Upper lobe of left lung (tissue), 6 donors: Measurements from ENCODE around the gene YKT6. TPM values are rescaled to one million over a fixed set of nuclear protein-coding genes. Genes with fewer than 3 reads are reported as not detected.

Experiments used
- ATAC-seq, 2 donors: fragments of 200-7000 bp; cut with Tn5 transposase; one replicate each; pipeline ENCODE4 v1.9.1; 2022; ENCODE audit warnings: mild to moderate bottlenecking in 2 of 2, moderate library complexity in 2 of 2; ENCODE audit not compliant: low FRiP score in 2 of 2
- DNase-seq, 2 donors: peaks; one replicate each; pipeline ENCODE4 v3.0.0-alpha.2; 2019 to 2020
- H3K27ac ChIP-seq, 4 donors: fragments of 200-600 bp; sonication (generic); one replicate each; pipeline ENCODE4 v1.5.1; 2016 to 2019
- H3K27me3 ChIP-seq, 4 donors: fragments of 200-600 bp; sonication (generic); one replicate each; pipeline ENCODE4 v1.5.1; 2017 to 2019
- H3K36me3 ChIP-seq, 4 donors: fragments of 200-600 bp; sonication (generic); one replicate each; pipeline ENCODE4 v1.5.1; 2016 to 2019
- H3K4me1 ChIP-seq, 4 donors: fragments of 200-600 bp; sonication (generic); one replicate each; pipeline ENCODE4 v1.5.1; 2018 to 2019
- H3K4me3 ChIP-seq, 4 donors: fragments of 200-600 bp; sonication (generic); one replicate each; pipeline ENCODE4 v1.5.1; 2017 to 2019; ENCODE audit warnings: mild to moderate bottlenecking in 2 of 4, moderate library complexity in 1 of 4
- H3K9me3 ChIP-seq, 4 donors: fragments of 200-600 bp; sonication (generic); one replicate each; pipeline ENCODE4 v1.5.1; 2018 to 2019
- CTCF ChIP-seq, 6 experiments: fragments of 450-650 bp in 4 of 6; fragments of 200-600 bp in 2 of 6; sonication (generic) in 2 of 6; IDR thresholded peaks; one replicate each; pipeline ENCODE4 v1.5.1; 2016 to 2019; ENCODE audit warnings: antibody characterized with exemption in 6 of 6
- EP300 ChIP-seq, 4 donors: sonication (generic); formaldehyde crosslinking; IDR thresholded peaks; one replicate each; pipeline ENCODE4 v1.5.1; 2017; ENCODE audit warnings: antibody characterized with exemption in 4 of 4, control low read depth in 2 of 4
- POLR2A ChIP-seq, 4 donors: fragments of 450-650 bp; IDR thresholded peaks; one replicate each; pipeline ENCODE4 v1.5.1; 2016 to 2017; ENCODE audit warnings: antibody characterized with exemption in 4 of 4, mild to moderate bottlenecking in 2 of 4
- POLR2AphosphoS5 ChIP-seq, 2 donors: sonication (generic); formaldehyde crosslinking; IDR thresholded peaks; one replicate each; pipeline ENCODE4 v1.5.1; 2017; ENCODE audit warnings: antibody characterized with exemption in 2 of 2
- WGBS, 2 donors: methylation state at CpG; one replicate each; pipeline ENCODE4 v1.1.5; 2017 to 2018; 5-methylcytosine and 5-hydroxymethylcytosine counted together
- total RNA-seq, 6 donors: library from RNA; depleted of rRNA in 4 of 6; stranded (reverse); fragments of >200 nt in 4 of 6; gene quantifications; one replicate each; pipeline versions ENCODE4 v1.1.0 to v1.2.1, GENCODE V29; 2016 to 2021
- donor health status: DM: no; HTN: no; CAD: no; lungs with moderate emphysema.
- donor health status: DM: no; HTN: yes; CAD: no; lungs with severe emphysema.

Gene YKT6
- total RNA-seq, 6 donors from 2014 or later = 29.3 to 70.2 (median 53.1) TPM

- H3K4me1 ChIP-seq = peaks cover 0 to 6% (median 0%) of the 10 kb centered on the region in 4 donors
- no peaks in the 10 kb centered on the region for H3K27me3 ChIP-seq
- no peaks in the 10 kb centered on the region for H3K9me3 ChIP-seq
- H3K27ac ChIP-seq = no peak overlapping the region
- no peak overlapping the region for H3K4me3 ChIP-seq
- DNase-seq (no peak), ATAC-seq (no peak)
- TF ChIP-seq POLR2AphosphoS5 (IDR thresholded peaks at IDR 0.05) (no peak), CTCF (IDR thresholded peaks at IDR 0.05) (no peak), EP300 (IDR thresholded peaks at IDR 0.05) (no peak), POLR2A (IDR thresholded peaks at IDR 0.05) (no peak)
- 77 to 88% methylated on average over 3 of the region's 3 CpGs for WGBS, 2 donors
- no peaks in the 10 kb centered on the region for H3K36me3 ChIP-seq
These were observed 46.1 kb upstream of the YKT6 start for GRCh38 chr7:44154703-44155102.

- Histone ChIP-seq H3K4me1 (peaks cover 0 to 6% (median 0%) of the 10 kb centered on the region in 4 donors), H3K4me3 (no peak overlapping the region), H3K36me3 (no peaks in the 10 kb centered on the region), H3K9me3 (no peaks in the 10 kb centered on the region), H3K27me3 (no peaks in the 10 kb centered on the region), H3K27ac (no peak overlapping the region)
- WGBS, 2 donors = 74 to 86% methylated on average over 2 to 8 of the region's 8 CpGs
- ATAC-seq (no peak), DNase-seq (no peak)
- TF ChIP-seq POLR2AphosphoS5 (IDR thresholded peaks at IDR 0.05) (no peak), CTCF (IDR thresholded peaks at IDR 0.05) (no peak), EP300 (IDR thresholded peaks at IDR 0.05) (no peak), POLR2A (IDR thresholded peaks at IDR 0.05) (no peak)
These were observed 45.3 kb upstream of the YKT6 start for GRCh38 chr7:44155191-44156185.

GRCh38 chr7:44156453-44157010 is 44.2 kb upstream of the YKT6 start:
- H3K4me1 ChIP-seq = peaks cover 0 to 6% (median 0%) of the 10 kb centered on the region in 4 donors
- H3K27me3 ChIP-seq = no peaks in the 10 kb centered on the region
- no peak for ATAC-seq
- TF ChIP-seq POLR2A (IDR thresholded peaks at IDR 0.05) = no peak
- no peak for TF ChIP-seq POLR2AphosphoS5 (IDR thresholded peaks at IDR 0.05)
- no peak for TF ChIP-seq CTCF (IDR thresholded peaks at IDR 0.05)
- no peak for TF ChIP-seq EP300 (IDR thresholded peaks at IDR 0.05)
- H3K27ac ChIP-seq = no peak overlapping the region
- H3K4me3 ChIP-seq = no peak overlapping the region
- WGBS, 2 donors = 71 to 75% methylated on average over 3 to 4 of the region's 4 CpGs
- no peak for DNase-seq
- no peaks in the 10 kb centered on the region for H3K36me3 ChIP-seq
- no peaks in the 10 kb centered on the region for H3K9me3 ChIP-seq

GRCh38 chr7:44157116-44158080 is 43.4 kb upstream of the YKT6 start:
- Histone ChIP-seq H3K4me3 (no peak overlapping the region), H3K27ac (no peak overlapping the region), H3K27me3 (no peaks in the 10 kb centered on the region), H3K9me3 (no peaks in the 10 kb centered on the region), H3K36me3 (no peaks in the 10 kb centered on the region), H3K4me1 (peaks cover 0 to 6% (median 0%) of the 10 kb centered on the region in 4 donors)
- TF ChIP-seq CTCF (IDR thresholded peaks at IDR 0.05) (no peak), POLR2A (IDR thresholded peaks at IDR 0.05) (no peak), EP300 (IDR thresholded peaks at IDR 0.05) (no peak), POLR2AphosphoS5 (IDR thresholded peaks at IDR 0.05) (no peak)
- 77 to 82% methylated on average over 12 to 15 of the region's 15 CpGs for WGBS, 2 donors
- DNase-seq (no peak), ATAC-seq (no peak)
